ENCODE results near the gene NOP9. TPM values are rescaled to one million over a fixed set of nuclear protein-coding genes. Genes with fewer than 3 reads are reported as not detected.
"Not testable (repeated sequence)": the region's sequence is repeated elsewhere in the genome, so short reads cannot be mapped to it uniquely, and the experiment has no call there.

NOP9 gene
- total RNA-seq, 1 donor from 2014 or later = 21.4 TPM

GRCh38 chr14:24324024-24324423 lies 24.4 kb downstream of the NOP9 start:
- Histone ChIP-seq H3K4me3 (no peak overlapping the region), H3K36me3 (no peaks in the 10 kb centered on the region), H3K9me3 (no peaks in the 10 kb centered on the region), H3K27ac (no peak overlapping the region), H3K27me3 (peaks cover 3% of the 10 kb centered on the region), H3K4me1 (peaks cover 14% of the 10 kb centered on the region)
- TF ChIP-seq CTCF (IDR thresholded peaks at IDR 0.05) = no peak
- intact Hi-C loops (cut with DNase I) = no loop called here
- DNase-seq (peak; percentile 51), ATAC-seq (no peak)

GRCh38 chr14:24325041-24325530 lies 25.4 kb downstream of the NOP9 start:
- no peak for TF ChIP-seq CTCF (IDR thresholded peaks at IDR 0.05)
- Histone ChIP-seq H3K4me3 (no peak overlapping the region), H3K4me1 (peaks cover 22% of the 10 kb centered on the region), H3K9me3 (no peaks in the 10 kb centered on the region), H3K27me3 (no peaks in the 10 kb centered on the region), H3K36me3 (no peaks in the 10 kb centered on the region), H3K27ac (no peak overlapping the region)
- ATAC-seq = no peak
- intact Hi-C loops (cut with DNase I) = no loop called here
- peak; percentile 23 for DNase-seq

- Histone ChIP-seq H3K36me3 (no peaks in the 10 kb centered on the region), H3K27ac (no peak overlapping the region), H3K4me1 (peaks cover 27% of the 10 kb centered on the region), H3K4me3 (no peak overlapping the region), H3K27me3 (no peaks in the 10 kb centered on the region), H3K9me3 (no peaks in the 10 kb centered on the region)
- DNase-seq (peak; percentile 35), ATAC-seq (no peak)
- no peak for TF ChIP-seq CTCF (IDR thresholded peaks at IDR 0.05)
- intact Hi-C loops (cut with DNase I) = no loop called here
Observed at GRCh38 chr14:24325963-24326362, 26.3 kb downstream of the NOP9 start.

GRCh38 chr14:24327303-24327702 lies 27.7 kb downstream of the NOP9 start:
- DNase-seq (no peak), ATAC-seq (peak; percentile 20)
- no peaks in the 10 kb centered on the region for H3K36me3 ChIP-seq
- intact Hi-C loops (cut with DNase I) = no loop called here
- no peak overlapping the region for H3K27ac ChIP-seq
- H3K9me3 ChIP-seq = no peaks in the 10 kb centered on the region
- no peaks in the 10 kb centered on the region for H3K27me3 ChIP-seq
- peaks cover 36% of the 10 kb centered on the region for H3K4me1 ChIP-seq
- no peak for TF ChIP-seq CTCF (IDR thresholded peaks at IDR 0.05)
- no peak overlapping the region for H3K4me3 ChIP-seq

- peaks cover 41% of the 10 kb centered on the region for H3K4me1 ChIP-seq
- H3K27ac ChIP-seq; ATAC-seq; intact Hi-C loops (cut with DNase I); H3K4me3 ChIP-seq; H3K36me3 ChIP-seq; H3K9me3 ChIP-seq; H3K27me3 ChIP-seq: not testable (repeated sequence)
- peak; percentile 64 for TF ChIP-seq CTCF (IDR thresholded peaks at IDR 0.05)
- DNase-seq = peak; percentile 80
Observed at GRCh38 chr14:24327914-24328313, 28.3 kb downstream of the NOP9 start.

- no peaks in the 10 kb centered on the region for H3K9me3 ChIP-seq
- DNase-seq (no peak), ATAC-seq (no peak)
- no peak for TF ChIP-seq CTCF (IDR thresholded peaks at IDR 0.05)
- H3K4me1 ChIP-seq = peaks cover 53% of the 10 kb centered on the region
- no peak overlapping the region for H3K4me3 ChIP-seq
- intact Hi-C loops (cut with DNase I) = no loop called here
- peak overlapping the region; percentile 51 for H3K27ac ChIP-seq
- H3K36me3 ChIP-seq = no peaks in the 10 kb centered on the region
- H3K27me3 ChIP-seq = peaks cover 2% of the 10 kb centered on the region
Observed at GRCh38 chr14:24329073-24329663, 29.5 kb downstream of the NOP9 start.
